Skin epidermis (tissue), 12 donors: ENCODE results near the gene KCNH3.
"Not testable (repeated sequence)": the region's sequence is repeated elsewhere in the genome, so short reads cannot be mapped to it uniquely, and the experiment has no call there.

Source experiments
- H3K27ac ChIP-seq, 21 experiments: fragments of 200-600 bp; sonication (generic) in 11 of 21; one replicate each; pipeline ENCODE4 v1.5.0; 2020; ENCODE audit warnings: mild to moderate bottlenecking in 3 of 21, inconsistent platforms in 2 of 21, moderate library complexity in 2 of 21
- H3K4me3 ChIP-seq, 7 experiments: fragments of 200-600 bp; sonication (generic) in 2 of 7; one replicate each; pipeline ENCODE4 v1.5.0; 2020; ENCODE audit warnings: inconsistent platforms in 2 of 7, mild to moderate bottlenecking in 2 of 7, moderate library complexity in 1 of 7

KCNH3 gene

GRCh38 chr12:49578471-49579112 lies 39.8 kb downstream of the KCNH3 start:
- Histone ChIP-seq H3K27ac (no peak overlapping the region), H3K4me3 (no peak overlapping the region)

- H3K27ac ChIP-seq = no peak overlapping the region
- no peak overlapping the region for H3K4me3 ChIP-seq
Observed at GRCh38 chr12:49580572-49581535, 42.0 kb downstream of the KCNH3 start.

GRCh38 chr12:49582201-49582600 lies 43.4 kb downstream of the KCNH3 start:
- Histone ChIP-seq H3K4me3 (no peak overlapping the region), H3K27ac (no peak overlapping the region)

- no peak overlapping the region for H3K27ac ChIP-seq
- no peak overlapping the region for H3K4me3 ChIP-seq
Observed at GRCh38 chr12:49582850-49583249, 44.0 kb downstream of the KCNH3 start.

- Histone ChIP-seq H3K27ac (no peak overlapping the region), H3K4me3 (no peak overlapping the region)
Observed at GRCh38 chr12:49583366-49584094, 44.7 kb downstream of the KCNH3 start.

GRCh38 chr12:49584591-49584990 lies 45.8 kb downstream of the KCNH3 start:
- no peak overlapping the region for H3K4me3 ChIP-seq
- H3K27ac ChIP-seq = no peak overlapping the region

GRCh38 chr12:49585477-49586459 lies 46.9 kb downstream of the KCNH3 start:
- Histone ChIP-seq H3K4me3 (no peak overlapping the region), H3K27ac (no peak overlapping the region)

GRCh38 chr12:49587174-49587908 lies 48.5 kb downstream of the KCNH3 start:
- Histone ChIP-seq H3K4me3 (no peak overlapping the region), H3K27ac (no peak overlapping the region)

- Histone ChIP-seq H3K27ac (no peak overlapping the region), H3K4me3 (no peak overlapping the region)
Observed at GRCh38 chr12:49588281-49588680, 49.5 kb downstream of the KCNH3 start.

GRCh38 chr12:49588721-49589516 lies 50.1 kb downstream of the KCNH3 start:
- Histone ChIP-seq H3K27ac (no peak overlapping the region), H3K4me3 (no peak overlapping the region)

- Histone ChIP-seq H3K27ac (no peak overlapping the region), H3K4me3 (no peak overlapping the region)
Observed at GRCh38 chr12:49598527-49598926, 59.7 kb downstream of the KCNH3 start.

GRCh38 chr12:49599961-49600360 lies 61.1 kb downstream of the KCNH3 start:
- no peak overlapping the region for H3K4me3 ChIP-seq
- no peak overlapping the region for H3K27ac ChIP-seq

GRCh38 chr12:49603721-49604120 lies 64.9 kb downstream of the KCNH3 start:
- no peak overlapping the region for H3K27ac ChIP-seq
- no peak overlapping the region for H3K4me3 ChIP-seq

- Histone ChIP-seq H3K4me3 (no peak overlapping the region), H3K27ac (no peak overlapping the region)
Observed at GRCh38 chr12:49604856-49605255, 66.0 kb downstream of the KCNH3 start.

- not testable (repeated sequence) for H3K4me3 ChIP-seq, H3K27ac ChIP-seq
Observed at GRCh38 chr12:49605539-49605938, 66.7 kb downstream of the KCNH3 start, which contains the start of gene FAM186B. Gene FAM186B, minus strand, starts transcription at chr12:49605639. Its CDS starts 162 bp downstream, at chr12:49605477.
